ENCODE results near the gene GRIP2.
A peak's percentile ranks its signal among the peaks of the same experiment; 100 is the strongest.

GRIP2 gene

DNA sequence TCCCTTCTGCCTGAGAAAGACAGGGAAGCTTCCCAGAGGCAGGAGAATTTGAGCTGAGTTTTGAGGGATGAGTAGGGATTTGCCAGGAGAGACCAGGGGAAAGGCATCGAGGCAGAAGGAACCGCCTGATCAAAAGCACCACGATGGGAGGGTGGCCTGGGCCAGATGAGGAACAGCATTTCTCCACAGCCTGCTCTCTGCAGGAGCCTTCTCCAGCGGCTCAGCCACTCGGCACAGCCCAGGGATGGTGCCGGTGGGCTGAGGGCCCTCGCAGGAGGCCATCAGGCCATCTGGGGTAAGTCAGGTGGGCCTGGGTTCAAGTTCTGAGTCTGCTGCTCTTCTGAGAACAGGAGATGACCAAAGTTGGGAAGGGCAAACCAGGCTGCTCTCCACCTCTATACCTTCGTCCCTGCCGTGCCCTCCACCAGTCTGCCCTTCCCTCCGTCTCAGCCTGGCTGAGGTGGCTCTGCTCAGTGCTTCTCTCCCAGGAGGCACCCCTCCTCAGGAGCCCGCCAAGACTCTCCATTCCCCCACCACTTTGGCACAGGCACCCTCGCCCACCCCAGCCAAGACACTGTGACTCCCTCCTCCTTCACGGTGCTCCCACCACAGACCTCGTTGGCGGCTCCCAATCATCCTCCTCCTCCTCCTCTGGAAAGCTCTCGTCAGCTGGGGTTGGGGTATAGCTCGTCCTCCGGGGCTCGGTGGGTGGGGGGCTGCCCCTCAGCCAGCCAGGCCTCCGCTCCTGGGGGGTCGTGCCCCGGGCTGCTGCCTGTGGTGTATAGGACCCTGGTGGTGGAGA, 34.9 kb downstream of the GRIP2 start:
- no peak for DNase-seq

DNA sequence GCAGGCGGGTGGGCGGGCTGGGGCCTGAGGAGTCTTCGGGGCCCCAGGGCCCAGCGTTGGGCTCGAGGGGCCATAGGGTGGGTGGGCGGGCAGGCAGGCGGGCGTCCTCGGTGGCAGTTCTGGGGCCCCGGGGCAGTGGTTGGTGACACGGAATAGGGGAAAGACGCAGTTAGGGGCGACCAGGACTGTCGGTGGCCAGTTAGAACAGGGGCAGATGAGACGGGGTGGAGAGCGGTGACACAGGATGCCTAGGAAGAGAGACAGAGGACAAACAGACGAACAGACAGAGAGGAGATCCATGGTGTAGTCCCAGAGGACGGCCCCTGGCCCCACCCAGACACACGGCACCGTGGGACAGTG, 36.5 kb downstream of the GRIP2 start:
- DNase-seq: no peak

- DNase-seq: no peak
Observed at GRCh38 chr3:14503033-14503705, 37.0 kb downstream of the GRIP2 start.

- DNase-seq: no peak
Observed at GRCh38 chr3:14502472-14502871, 37.7 kb downstream of the GRIP2 start.

- DNase-seq: peak; percentile 1 to 6
Observed at GRCh38 chr3:14497321-14497720, 42.8 kb downstream of the GRIP2 start.

- DNase-seq: no peak
Observed at GRCh38 chr3:14496351-14496750, 43.8 kb downstream of the GRIP2 start.

DNA sequence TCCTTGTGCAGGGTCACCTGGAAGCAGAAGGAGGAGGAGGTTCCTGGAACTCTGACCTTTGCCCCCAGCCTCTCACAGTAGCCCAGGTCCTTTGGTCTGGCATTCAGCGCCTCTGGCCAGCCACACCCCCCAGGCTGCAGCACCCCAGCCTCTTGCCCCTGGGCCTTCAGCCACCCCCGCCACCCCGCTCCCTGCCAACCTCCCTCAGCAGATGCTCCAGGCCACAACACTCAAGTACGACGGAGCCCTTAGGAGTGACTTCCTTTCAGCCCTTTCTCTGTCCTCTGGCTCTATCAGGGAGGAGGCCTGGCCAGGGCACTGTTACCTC, 45.2 kb downstream of the GRIP2 start:
- DNase-seq: no peak

- DNase-seq: no peak
Observed at GRCh38 chr3:14494279-14494972, 45.7 kb downstream of the GRIP2 start.

DNA sequence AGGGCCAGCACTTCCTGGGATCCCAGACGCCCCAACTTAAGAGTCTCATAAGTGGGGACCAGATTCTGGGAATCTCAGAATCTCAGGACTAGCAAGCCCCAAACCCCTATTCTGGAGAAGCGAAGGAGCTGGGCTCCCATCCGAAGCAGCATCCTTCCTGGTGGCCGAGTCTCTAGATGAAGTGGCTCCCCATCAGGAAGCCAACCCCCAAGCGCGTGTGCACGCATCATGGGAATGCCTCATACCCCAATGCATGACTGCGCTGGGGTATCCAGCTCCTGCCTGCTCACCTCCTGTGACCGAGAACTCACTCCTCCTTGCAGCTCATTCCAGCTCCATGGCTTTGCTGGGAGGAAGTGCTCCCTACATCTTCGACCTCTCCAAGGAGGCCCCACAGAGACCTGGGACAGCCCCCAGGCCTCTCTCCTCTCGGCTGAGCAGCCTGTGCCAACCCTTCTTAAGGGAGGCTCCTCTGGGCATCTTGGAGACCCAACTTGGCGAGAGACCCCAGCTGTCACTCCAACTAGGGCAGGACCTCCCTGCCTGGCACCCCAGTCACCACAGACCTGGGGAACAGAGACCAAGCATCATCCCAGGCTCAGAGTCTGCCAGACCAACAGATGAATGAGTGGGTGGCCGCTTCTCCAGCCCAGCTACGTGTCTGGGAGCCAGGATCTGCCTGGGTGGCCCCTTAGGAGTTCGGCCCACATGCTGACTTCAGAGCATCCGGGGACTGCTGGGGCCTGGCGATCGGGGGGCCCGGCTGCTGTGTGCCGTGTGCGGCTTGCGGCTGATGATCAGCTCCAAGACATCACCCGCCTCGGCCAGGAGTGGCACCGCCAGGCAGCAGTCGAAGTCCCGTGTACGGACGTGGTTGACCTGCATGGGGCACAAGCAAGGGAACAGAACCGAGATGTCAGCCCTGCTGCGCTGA, 46.9 kb downstream of the GRIP2 start:
- no peak for DNase-seq

GRCh38 chr3:14491396-14492190, 48.5 kb downstream of the GRIP2 start:
- DNase-seq: no peak

- no peak for DNase-seq
Observed at GRCh38 chr3:14490831-14491230, 49.3 kb downstream of the GRIP2 start.

DNA sequence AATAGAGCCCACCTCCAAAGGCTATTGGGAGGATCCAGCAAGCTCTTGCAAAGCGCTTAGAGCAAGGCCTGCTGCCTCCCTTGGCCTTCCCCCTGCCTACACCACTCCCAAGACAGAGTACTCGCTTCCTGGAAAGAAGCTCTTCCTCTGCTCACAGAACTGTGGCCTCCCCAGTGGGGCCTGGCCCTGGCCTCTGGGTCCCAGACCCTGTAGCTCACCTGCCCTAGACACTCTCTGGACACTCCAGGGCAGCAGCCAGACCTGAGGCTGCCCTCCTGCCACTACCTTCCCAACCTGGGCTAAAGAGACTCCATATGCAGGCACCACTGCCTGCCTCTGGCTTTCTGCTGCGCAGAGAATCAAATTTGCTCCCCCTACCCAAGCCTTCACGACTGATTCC, 49.9 kb downstream of the GRIP2 start:
- DNase-seq: no peak

DNA sequence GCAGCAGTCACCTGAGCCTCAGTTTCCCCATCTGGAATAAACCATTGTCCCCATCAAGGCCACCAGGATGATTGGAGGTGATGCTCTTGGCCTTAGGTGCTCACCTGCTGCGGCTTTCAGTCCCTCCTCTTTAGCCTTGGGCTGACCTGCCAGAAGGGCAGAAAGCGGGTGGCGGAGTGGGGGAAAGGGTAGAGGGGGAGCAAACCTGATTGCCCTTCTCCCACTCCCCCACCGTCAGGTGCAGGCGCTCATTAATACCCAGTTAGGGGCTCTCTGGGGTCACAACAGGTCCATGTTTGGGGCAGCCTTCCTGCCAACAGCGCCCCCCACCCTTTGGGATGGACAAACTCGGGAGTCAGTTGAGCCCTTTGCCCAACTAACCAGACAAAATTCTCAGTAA, 50.5 kb downstream of the GRIP2 start:
- no peak for DNase-seq

- no peak for DNase-seq
Observed at GRCh38 chr3:14488286-14489041, 51.7 kb downstream of the GRIP2 start.

- no peak for DNase-seq
Observed at GRCh38 chr3:14487821-14488220, 52.3 kb downstream of the GRIP2 start.

GRCh38 chr3:14487086-14487485, 53.1 kb downstream of the GRIP2 start:
- no peak for DNase-seq

GRCh38 chr3:14486460-14486859, 53.7 kb downstream of the GRIP2 start:
- no peak for DNase-seq

GRCh38 chr3:14485981-14486380, 54.2 kb downstream of the GRIP2 start:
- DNase-seq: no peak

DNA sequence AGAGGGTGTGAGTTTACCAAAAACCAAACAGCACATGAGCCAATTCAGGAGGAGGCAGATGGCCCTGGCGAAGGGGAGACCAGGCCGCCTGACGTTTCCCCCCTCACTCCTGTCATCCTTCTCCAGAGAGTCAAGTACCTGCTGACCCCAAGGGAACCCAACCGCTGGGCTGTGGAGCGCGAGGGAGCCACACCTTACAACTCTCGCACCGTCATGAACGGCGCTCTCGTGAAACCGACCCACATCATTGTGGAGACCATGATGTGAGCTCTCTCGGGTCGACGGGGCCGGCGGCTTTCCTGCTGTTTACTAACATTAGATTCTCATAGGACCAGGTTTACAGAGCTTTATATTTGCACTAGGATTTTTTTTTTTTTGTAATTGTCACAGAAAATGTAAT, 55.4 kb downstream of the GRIP2 start:
- DNase-seq: no peak

DNA sequence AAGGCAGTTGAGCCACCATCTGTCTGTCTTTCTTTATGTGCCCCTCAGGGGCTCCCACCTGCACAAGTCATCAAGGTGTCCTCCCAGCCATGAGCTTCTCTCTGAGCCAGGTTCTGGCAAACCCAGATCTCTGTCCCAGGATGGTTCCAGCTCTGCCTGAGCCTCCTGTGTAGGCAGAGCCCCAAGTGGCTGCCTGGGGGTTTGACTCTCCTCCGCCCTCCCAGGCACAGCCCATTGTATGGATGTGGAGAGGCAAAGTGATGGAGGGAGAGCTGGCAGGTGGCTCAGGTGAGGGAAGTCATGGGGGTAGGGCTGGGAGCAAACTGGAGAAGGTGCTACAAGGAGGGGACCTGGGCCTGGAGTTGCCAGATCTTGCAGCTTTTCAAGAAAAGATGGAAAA, 56.9 kb downstream of the GRIP2 start:
- DNase-seq: no peak

DNA sequence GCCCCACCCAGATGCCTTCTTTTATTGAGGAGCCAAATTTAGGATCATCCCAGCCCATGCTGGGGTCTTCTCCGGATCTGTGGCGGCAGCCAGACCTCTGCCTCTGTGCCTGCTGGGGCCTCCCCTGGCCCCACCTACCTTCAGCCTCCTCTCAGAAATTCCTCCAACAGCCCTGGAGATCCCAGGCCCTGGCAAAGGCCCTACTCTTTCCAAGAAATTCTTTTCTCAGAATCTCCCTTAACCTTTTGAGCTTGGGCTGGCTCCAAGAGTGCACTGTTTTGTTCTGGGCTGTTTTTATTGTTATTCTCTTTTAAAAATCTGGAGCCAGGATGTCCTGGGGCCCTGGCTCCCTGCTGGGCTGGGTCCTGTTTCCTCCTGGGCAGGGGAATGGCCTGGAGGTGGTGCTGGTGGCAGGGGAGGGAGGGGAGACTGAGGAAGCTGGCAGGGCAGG, 57.8 kb downstream of the GRIP2 start:
- DNase-seq: no peak
